Measurements from ENCODE around the gene TTLL3.
"Not testable (repeated sequence)": the region's sequence is repeated elsewhere in the genome, so short reads cannot be mapped to it uniquely, and the experiment has no call there.

The TTLL3 gene

GRCh38 chr3:9838856-9839255, 28.8 kb downstream of the TTLL3 start:
- DNase-seq = no peak

GRCh38 chr3:9841015-9841414, 31.0 kb downstream of the TTLL3 start:
- DNase-seq = no peak

GRCh38 chr3:9843715-9844438, 33.8 kb downstream of the TTLL3 start, which contains the start of gene RPUSD3:
Gene RPUSD3 (minus strand): TSS chr3:9844008. CDS start chr3:9843990, 18 bp downstream.
- peak; percentile 97 for DNase-seq

- no peak for DNase-seq
Observed at GRCh38 chr3:9846231-9846630, 36.2 kb downstream of the TTLL3 start.

- DNase-seq = peak; percentile 22
Observed at GRCh38 chr3:9846931-9847488, 36.9 kb downstream of the TTLL3 start.

GRCh38 chr3:9847870-9848269, 37.8 kb downstream of the TTLL3 start:
- DNase-seq = not testable (repeated sequence)

- DNase-seq = peak; percentile 68
Observed at GRCh38 chr3:9848860-9849259, 38.8 kb downstream of the TTLL3 start.

GRCh38 chr3:9851383-9851782, 41.3 kb downstream of the TTLL3 start:
- DNase-seq = not testable (repeated sequence)

GRCh38 chr3:9851926-9852325, 41.9 kb downstream of the TTLL3 start:
- DNase-seq = not testable (repeated sequence)

GRCh38 chr3:9852528-9852927, 42.5 kb downstream of the TTLL3 start:
- DNase-seq = no peak

GRCh38 chr3:9854291-9854940, 44.4 kb downstream of the TTLL3 start:
- DNase-seq = not testable (repeated sequence)

GRCh38 chr3:9855594-9855993, 45.5 kb downstream of the TTLL3 start:
- no peak for DNase-seq

- DNase-seq = no peak
Observed at GRCh38 chr3:9859530-9860025, 49.5 kb downstream of the TTLL3 start.

GRCh38 chr3:9861201-9861600, 51.1 kb downstream of the TTLL3 start:
- DNase-seq = no peak

- DNase-seq = no peak
Observed at GRCh38 chr3:9861626-9862130, 51.6 kb downstream of the TTLL3 start.

- peak; percentile 82 for DNase-seq
Observed at GRCh38 chr3:9862391-9863057, 52.5 kb downstream of the TTLL3 start.

GRCh38 chr3:9863058-9863772, 53.2 kb downstream of the TTLL3 start:
- no peak for DNase-seq

- no peak for DNase-seq
Observed at GRCh38 chr3:9864200-9864927, 54.3 kb downstream of the TTLL3 start.

GRCh38 chr3:9865125-9865637, 55.1 kb downstream of the TTLL3 start:
- not testable (repeated sequence) for DNase-seq

GRCh38 chr3:9866639-9867038, 56.6 kb downstream of the TTLL3 start:
- no peak for DNase-seq

- no peak for DNase-seq
Observed at GRCh38 chr3:9867106-9867505, 57.0 kb downstream of the TTLL3 start.

All from hematopoietic multipotent progenitor cell treated with erythropoietin and hydrocortisone succinate and interleukin-3 and kit ligand, for 6 days (in vitro differentiated cells).